ENCODE data around the gene OPRD1.

The OPRD1 gene

DNA sequence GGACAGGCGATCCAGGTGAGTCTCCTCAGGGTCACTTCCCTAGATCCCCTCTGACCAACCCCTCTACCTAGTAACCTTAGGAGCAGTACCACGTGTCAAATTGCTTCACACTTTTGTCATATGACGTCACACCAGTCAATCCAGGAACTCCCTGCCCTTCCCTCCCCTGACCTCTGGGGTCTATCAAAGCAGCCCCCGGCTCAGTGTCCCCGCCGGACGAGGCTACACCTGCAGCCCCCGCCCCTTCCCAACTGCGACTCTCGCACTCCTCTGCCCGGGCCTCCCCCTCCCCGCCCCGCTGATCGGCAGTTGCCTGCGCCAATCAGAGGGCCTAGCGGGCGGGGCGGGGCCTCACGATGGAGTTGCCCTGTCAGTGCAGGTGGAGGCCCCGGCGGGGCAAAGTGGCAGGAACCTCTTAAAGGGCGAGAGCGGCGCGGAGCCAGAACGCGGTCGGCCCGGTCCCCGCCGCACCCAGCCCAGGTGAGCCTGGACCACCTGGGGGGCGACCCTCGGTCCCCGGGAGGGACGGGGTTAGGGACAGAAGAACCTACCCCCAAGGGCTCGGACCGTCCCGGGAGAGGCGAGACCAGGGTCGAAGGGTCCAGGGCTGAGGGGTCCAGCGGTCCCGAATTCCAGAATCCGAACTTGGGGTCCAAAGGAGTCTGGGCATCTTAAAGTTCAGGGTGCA, 74.9 kb downstream of the OPRD1 start:
- peak; percentile 90 to 91 for DNase-seq

DNA sequence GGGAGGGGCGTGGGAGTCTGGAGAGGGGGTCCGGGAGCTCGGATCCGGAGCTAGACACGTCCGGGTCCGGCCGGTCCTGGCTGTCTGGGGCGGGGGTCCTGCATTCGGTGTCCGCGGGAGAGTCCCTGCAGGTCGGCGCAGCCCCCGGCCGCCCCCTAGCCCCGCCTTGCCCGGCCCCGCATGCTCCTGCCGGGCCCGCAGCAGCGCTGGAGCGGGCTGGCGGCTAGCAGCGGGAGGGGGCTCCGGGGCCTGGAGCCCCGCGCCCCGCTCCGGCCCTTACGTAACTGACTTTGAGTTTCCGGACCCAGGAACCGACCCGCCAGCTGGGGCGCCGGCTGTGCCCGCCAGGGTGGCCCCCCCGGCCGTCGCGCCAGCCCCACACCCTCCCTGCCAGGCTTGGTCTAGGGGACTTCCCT, 75.5 kb downstream of the OPRD1 start:
- DNase-seq: peak; percentile 79 to 80

DNA sequence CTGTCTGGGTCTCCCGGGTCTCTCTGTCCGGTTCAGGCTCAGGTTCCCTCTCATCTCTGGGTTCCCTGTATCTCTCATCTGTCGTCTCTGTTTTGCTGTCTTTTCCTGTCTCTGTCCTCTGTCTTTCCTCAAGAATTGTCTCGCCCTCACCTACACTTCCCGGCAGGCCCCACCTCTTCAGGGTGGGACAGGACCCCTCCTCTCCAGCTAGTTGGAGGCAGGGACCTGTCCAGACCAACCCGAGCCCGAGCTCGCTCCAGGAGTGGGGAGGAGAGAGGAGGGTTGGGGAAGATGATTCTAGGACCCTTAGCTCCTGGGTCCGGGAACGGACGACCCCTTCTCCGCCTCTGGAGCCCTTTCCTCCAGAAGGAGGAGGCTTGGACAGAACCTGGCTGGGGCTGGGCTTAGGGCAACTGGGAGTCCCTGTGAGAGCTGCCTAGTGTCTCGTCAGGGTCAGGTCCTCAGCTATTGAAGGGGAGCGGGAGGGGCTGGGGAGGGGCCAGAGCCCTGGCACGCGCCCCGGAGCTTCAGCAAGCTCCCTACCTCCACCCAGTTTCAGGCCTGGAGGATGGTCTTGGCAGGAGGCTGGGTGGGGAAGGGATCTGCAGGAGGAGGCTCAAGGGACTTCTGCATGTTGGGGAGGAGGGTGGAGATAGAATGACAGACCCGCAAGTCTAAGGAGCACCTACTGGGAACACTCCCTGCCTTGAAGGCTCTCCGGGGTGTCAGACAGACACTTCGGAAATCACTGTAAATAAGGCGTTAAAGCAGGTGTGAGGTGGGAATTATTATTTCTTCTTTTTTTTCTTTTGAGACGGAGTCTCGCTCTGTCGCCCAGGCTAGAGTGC, 76.1 kb downstream of the OPRD1 start:
- DNase-seq: no peak

DNA sequence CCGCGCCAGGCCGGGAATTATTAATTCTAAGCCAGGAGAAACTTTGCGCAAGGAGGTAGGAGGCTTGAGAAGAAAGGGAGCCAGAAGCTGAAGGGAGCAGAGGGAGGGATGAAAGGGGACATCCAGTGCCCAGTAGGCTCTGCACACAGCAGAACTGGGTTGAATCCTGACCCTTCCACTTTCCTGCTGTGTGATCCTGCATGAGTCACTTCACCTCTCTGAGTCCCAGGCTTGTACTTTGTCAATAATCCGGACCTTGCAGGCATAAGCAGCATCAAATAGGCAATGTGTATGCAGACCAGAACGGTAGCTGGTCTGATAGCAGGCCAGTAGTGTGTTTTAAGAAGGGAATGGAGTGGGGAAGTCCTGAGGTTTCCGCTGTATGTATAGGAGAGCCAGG, 76.9 kb downstream of the OPRD1 start:
- no peak for DNase-seq

DNA sequence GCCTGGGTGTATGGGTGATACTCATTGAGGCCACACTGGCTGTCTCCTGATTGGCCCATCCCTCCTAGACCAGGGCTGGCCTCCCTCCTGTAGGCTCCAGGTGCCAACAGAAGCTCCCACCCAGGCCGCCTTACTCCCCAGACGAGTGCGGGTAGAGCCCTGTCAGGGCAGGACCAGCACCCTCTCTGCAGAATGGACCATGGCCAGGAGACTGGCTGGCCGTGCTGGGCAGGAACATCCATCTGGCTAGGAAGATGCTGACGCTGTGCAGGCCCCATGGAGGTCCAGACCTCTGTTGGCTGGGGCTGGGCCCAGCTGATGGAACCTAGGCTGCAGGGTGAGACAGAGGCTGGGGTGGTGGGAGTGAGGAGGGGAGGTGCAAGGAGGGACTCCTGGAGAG, 77.4 kb downstream of the OPRD1 start:
- DNase-seq: no peak

DNA sequence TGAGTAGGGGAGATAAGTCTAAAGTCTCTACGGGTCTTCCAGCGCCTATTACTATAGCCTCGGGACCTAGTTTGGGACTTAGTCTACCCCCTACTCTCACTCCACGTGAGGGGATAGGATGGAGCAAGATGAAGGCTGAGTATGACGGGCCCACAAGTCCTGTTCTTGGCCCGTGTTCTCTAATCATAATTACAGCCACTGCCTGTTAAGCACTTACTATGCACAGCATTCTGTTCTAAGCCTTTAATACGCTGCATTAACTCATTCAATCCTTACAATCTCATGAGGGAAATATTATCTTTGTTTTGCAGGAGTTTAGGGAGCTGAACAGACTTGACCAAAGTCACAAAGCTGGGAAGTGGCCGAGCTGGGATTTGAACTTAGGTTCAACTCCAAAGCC, 78.5 kb downstream of the OPRD1 start:
- DNase-seq: no peak

DNA sequence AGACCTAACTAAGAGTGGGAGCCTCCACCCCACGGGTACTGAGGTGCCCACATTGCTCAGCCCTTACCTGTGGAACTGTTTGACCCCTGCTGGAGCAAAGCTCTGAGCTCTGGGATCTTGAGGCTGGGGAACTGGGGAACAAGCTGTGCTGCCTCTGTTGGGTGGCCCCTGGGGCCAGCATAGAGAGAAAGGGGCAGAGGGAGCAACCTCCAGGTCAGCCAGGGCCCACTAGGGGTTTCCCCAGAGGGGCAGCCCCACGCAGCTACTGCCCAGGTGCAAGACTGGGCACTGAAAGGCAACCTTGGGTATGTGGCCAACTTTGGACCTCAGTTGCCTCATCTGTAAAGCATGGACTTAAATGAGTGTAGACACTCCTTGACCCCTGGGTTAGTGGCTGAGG, 78.9 kb downstream of the OPRD1 start:
- DNase-seq: no peak

DNA sequence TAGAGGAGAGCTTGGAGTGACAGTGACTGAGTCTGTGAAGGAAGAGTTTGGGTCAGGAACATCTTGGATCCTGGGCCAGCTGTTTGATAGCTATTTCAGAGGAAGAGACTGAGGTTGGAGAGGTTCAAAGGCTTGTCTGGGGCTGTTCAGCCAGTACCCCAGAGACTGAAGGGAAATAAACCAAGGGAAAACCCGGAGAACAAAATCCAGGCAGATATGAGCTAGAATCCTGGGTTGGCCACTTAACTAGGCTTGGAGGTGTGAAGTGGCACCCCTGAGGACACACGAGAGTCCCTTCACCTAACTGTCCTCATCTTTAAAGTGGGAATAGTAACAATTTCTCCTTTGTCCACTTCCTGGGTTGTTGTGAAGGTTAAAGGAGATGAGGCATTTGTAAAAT, 79.3 kb downstream of the OPRD1 start:
- no peak for DNase-seq

DNA sequence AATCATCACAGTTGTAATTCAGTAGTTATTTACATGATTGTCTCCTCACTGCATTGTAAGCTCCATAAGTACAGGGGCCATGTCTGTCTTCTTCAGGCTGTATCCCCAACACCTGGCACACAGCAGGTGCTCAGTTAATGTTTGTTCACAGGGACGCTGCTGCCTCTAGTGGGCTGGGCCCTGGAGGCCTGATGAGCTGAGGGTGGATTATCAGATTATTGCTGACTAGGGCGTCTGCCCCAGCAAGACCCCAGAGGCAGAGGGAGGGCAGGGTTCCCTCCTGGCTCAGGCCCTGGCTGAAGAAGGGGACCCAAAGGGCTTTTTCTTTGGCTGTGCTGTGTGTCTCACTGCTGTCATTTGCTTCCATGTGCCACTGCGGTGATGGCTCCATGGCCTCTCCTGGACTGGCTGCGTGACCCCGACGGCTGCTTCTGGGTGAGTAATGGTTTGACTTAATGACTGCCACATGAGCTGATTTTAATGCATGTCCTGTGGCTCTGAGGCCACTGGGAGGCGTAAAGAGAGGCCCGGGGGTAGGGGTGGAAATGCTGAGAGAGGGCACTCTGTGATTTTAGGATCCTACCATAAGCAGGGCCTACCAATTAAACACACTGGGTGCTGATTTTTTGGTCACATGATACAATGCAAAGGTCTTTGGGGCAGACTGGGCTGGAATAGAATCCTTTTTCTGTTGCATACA, 81.6 kb downstream of the OPRD1 start:
- peak; percentile 21 to 43 for DNase-seq

DNA sequence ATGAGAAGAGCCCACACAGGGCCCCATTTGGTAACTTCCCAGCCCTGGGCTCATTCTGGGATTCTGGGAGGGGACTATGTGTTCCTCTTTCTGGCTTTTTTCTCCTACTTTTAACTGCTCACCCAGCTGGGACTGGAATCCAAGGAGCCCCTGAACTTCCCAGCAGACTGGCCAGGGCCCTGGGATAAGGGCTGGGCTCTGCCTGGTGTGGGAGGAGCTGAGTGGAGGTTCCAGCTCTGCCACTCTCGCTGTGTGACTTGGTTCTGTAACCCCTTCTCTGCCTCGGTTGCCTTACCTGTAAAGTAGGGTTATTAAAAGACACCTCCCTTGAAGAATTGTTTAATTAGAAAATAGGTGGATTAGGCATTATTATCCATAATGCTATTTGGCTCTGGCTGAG, 82.8 kb downstream of the OPRD1 start:
- no peak for DNase-seq

DNA sequence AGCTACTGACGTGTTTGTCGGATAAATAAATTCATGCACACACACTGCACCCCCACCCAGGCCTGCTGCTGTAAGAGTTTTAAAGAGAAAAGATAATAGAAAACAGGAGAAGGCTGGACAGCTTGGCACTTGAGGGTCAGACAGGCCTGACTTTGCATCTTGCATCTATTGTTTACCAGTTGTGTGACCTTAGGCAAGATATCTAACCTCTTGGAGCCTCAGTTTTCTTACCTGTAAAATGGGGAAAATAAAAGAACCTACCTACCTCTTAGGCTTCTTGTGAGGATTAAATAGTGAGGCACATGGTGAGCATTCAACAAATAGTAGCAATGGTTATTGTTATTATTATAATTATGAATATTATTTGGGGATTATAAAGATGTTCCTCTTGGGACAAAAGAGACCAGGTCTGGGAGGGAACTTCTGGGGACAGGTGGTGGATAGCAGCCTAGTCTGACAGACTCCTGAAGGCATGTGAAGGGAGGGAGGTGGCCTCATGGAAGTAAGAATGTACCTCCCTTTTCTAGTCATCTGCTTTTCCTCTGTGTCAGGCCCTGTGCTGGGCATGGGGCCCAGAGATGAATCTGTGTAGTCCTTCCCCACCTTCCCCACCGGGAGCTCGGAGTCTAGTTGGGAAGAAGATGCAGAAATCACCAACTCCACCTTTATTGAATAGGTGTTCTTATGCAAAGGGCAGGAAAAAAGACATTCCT, 84.1 kb downstream of the OPRD1 start:
- no peak for DNase-seq

DNA sequence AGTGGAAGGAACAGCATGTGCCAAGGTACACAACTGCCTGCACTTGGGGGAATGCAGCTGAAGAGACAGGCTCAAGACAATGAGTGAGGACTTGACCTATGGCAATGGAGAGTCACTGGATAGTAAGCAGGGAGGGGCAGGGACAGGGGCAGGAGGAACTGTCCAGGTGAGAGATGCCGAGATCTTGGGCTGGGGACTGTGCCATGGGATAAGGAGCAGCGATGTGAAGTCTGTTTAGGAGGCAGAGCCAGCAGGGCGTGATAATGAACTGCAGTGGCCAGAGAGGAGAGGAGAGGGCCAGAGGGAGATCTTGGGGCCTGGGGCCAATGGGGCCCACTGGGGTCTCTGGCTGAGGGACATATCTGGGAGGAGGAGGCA, 84.6 kb downstream of the OPRD1 start:
- no peak for DNase-seq

DNA sequence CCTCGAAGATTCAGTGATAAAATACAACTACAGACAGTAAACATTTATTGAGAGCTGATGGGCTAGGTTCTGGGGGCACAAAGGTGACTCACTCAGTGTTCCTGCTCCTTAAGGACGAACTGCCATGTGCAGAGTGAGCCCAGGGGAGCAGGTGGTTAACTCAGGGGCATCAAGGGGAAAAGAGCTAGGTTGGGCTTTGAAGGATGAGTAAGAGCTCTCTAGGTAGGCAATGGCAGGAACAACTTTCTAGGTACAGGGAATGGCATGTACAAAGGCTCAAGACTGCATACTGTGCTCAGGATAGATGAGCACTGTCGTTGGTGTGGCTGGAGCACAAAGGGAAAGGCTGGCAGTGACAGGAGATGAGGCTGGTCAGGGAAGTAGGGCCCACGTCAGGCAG, 85.8 kb downstream of the OPRD1 start:
- DNase-seq: no peak

DNA sequence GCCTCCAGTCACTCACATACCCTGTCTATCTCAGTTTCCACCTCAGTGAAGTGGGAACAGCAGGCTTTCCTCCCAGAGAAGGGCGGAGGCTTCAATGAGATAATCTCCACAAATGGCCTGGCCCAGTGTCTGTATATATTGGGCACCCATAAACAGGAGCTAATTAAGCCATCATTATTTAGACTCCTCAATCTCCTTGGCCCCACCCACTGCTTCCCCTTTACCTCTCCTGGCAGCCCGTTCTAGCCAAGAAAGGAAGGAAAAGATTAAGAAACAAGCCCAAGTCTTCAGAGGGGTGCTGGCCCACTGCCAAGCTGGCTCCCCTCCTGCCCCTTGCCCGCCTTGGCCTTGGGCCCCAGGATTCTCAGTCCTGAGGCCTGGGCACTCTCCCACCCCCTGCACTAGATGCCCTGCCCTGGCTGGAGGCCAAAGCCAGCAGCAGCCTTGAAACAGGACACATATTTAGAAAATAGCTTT, 86.5 kb downstream of the OPRD1 start:
- DNase-seq: no peak

DNA sequence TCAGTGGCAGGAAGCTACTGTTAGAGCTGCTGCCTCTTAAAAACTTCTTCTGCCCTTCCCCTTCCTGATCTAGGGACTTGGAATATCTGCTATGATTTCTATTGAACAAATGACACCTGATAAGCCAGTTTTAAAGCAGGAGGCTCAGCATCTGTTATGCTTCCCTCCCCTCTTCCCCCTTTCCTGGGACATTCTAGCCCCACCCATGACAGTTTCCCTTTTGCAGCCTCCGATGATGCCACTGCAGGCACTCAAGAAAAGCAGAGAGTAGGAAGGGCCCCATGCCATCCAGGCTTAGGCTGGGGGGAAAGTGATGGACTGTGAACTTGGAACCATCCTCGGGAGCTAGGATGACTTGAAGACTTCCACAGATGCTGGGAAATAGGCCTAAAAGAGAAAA, 87.3 kb downstream of the OPRD1 start:
- no peak for DNase-seq

DNA sequence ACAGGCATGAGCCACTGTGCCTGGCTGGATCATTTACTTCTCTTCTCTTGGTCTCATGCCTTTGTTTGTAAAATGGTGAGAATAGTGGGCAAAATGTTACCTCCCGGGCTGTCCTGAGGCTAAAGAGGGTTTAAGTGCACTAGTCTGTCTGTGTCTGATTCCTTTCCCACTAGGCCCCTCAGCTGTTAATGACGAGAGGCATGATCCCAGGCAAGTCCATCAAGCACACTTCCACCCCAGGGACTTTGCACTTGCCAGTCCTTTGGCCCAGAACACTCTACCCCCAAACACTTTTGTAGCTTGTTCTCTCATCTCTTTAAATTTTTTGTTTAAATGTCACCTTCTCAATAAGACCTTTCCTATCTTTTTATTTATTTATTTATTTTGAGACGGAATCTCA, 88.6 kb downstream of the OPRD1 start:
- no peak for DNase-seq

DNA sequence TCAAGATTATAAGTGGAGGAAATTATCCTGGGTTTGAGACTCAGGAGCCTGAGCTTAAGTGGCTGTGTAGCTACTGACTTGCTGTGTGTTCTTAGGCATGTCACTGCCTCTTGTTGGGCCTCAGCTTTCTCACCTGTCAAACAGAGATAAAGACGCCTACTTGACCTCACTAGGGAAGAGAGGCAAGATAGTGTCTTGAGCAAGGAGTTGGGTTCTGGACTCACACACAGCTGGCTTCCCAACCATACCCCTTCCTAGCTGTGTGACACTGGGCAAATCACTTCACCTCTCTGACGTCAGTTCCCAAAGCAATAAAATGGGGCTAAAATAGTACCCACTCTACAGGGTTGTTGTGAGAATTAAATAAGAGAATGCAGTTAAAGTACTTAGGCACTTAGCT, 90.8 kb downstream of the OPRD1 start:
- DNase-seq: no peak

DNA sequence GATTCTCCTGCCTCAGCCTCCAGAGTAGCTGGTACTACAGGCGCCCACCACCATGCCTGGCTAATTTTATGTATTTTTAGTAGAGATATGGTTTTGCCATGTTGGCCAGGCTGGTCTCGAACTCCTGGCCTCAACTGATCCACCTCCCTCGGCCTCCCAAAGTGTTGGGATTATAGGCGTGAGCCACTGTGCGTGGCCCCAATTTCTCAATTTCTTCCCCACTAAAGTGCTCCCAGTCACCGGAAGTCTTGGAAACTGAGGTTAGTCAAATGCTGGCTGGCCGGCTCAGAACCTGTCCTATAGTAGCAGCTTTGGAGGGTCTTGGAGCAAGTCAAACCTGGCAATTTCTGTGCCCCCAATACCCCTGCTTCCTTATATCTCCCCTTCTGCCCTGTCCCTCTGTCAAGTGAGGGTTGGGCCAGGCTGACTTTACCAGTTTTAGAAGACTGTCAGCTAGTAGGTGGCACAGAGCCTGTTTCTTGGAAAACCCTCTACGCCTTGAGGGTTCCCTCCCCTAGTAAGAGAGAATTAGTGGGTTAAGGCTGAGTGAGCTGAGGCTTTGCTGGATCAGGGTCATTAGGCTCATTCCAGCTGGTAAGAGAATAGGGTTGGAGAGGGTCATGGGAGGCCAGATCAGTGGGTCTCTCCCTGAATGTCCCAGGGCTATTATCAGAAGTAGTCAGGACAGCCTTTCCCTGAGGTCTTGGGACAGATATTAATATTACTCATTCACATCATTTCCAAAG, 94.1 kb downstream of the OPRD1 start:
- DNase-seq: no peak

DNA sequence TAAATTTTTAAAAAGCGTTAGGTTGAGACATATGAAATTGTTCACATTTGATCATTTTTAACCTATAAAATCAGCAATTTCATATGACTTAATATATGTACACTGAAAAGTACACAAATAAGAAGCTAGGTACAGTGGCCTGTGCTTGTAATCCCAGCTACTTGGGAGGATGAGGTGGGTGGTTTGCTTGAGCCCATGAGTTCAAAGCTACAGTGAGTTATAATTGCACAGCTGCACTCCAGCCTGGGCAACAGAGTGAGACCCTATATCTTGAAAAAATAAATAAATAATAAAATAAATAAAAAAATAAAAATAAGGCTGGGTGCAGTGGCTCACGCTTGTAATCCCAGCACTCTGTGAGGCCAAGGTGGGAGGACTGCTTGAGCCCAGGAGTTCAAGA, 97.2 kb downstream of the OPRD1 start:
- no peak for DNase-seq

DNA sequence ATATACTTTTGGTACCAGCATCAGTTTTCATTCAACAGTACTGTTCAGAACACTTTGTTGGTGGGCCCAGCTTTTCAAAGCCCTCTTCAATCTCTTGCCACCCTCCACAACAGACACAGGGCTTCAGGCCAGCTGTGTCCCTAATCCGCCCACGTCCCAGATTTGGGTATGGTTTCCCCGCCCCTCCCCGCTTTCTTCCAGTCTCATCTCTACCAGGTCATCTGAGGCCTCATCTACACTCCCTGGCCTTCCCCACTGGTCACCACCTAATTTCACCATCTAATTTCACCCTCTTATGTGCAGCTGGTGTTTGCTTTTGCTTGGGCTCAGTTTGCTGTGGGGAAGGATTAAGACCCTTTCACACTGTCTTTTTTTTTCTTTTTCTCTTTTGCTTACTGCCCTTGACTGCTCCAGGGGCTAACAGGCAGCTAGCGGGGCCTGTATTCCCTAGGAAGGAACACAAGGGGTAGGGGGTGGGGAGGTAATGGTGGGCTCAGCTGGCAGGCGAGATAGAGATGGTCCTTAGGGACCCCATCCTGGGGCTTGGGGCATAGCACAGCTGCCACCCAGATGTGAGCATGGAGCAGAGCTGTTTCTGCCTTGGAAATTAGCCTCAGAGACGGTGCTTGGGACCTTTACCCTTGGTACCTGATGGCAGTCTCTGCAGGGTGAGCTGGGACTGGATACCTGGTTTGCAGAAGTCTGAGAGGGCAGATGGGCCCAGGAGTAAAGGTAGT, 98.6 kb downstream of the OPRD1 start:
- DNase-seq: no peak

DNA sequence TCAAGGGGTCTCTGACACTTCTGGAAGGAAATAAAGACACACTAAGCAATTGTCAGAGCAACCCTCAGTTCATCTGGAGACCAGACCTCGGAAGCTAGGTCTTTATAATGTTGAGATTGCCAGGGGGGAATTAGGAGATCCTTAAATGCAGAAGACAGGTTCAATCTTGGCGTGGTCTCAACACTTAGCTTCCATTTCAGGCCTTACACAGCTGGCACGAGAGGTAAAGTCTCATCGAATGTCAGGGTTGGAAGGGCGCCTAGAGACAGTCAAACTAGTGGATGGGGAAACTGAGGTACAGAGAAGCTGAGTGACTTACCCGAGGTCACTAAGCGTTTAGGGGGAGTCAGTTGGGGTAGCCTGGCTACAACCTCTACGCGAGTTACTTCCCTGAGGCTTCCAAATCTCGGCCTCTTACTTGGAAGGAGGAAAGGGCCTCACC, 101.8 kb downstream of the OPRD1 start:
- DNase-seq: no peak

All from CD4-positive, alpha-beta T cell treated with Interleukin-4 for 1 hour (primary cell).